ENCODE data around the gene INSYN1.

Gene INSYN1

GRCh38 chr15:73766598-73766997 is 13.4 kb upstream of the INSYN1 start:
- no peak overlapping the region for H3K9ac ChIP-seq
- H3K9me3 ChIP-seq (ENCODE audit: control insufficient read depth, low read length), result no peaks in the 10 kb centered on the region
- no peak overlapping the region for H2AFZ ChIP-seq
- H3K27ac ChIP-seq, result no peak overlapping the region
- H3K79me2 ChIP-seq, result no peaks in the 10 kb centered on the region
- H3K27me3 ChIP-seq (ENCODE audit: control insufficient read depth, insufficient read depth, low read length), result no peaks in the 10 kb centered on the region
- no peaks in the 10 kb centered on the region for H3K4me1 ChIP-seq
- TF ChIP-seq CTCF (IDR thresholded peaks at IDR 0.05), result no peak
- H3K4me3 ChIP-seq (ENCODE audit: low read depth, low read length), result no peak overlapping the region
- no peak overlapping the region for H3K4me2 ChIP-seq (ENCODE audit: low read length)
- H3K36me3 ChIP-seq (ENCODE audit: control insufficient read depth, insufficient read depth, low read length), result no peaks in the 10 kb centered on the region

GRCh38 chr15:73765778-73766177 is 12.6 kb upstream of the INSYN1 start:
- Histone ChIP-seq H3K4me1 (no peaks in the 10 kb centered on the region), H3K27ac (no peak overlapping the region), H3K79me2 (no peaks in the 10 kb centered on the region), H3K4me3 (ENCODE audit: low read depth, low read length) (no peak overlapping the region), H3K27me3 (ENCODE audit: control insufficient read depth, insufficient read depth, low read length) (no peaks in the 10 kb centered on the region), H2AFZ (no peak overlapping the region), H3K36me3 (ENCODE audit: control insufficient read depth, insufficient read depth, low read length) (no peaks in the 10 kb centered on the region), H3K9ac (no peak overlapping the region), H3K9me3 (ENCODE audit: control insufficient read depth, low read length) (no peaks in the 10 kb centered on the region), H3K4me2 (ENCODE audit: low read length) (no peak overlapping the region)
- TF ChIP-seq CTCF (IDR thresholded peaks at IDR 0.05), result no peak

- no peak for TF ChIP-seq CTCF (IDR thresholded peaks at IDR 0.05)
- Histone ChIP-seq H3K27me3 (ENCODE audit: control insufficient read depth, insufficient read depth, low read length) (no peaks in the 10 kb centered on the region), H3K4me3 (ENCODE audit: low read depth, low read length) (no peak overlapping the region), H3K9ac (no peak overlapping the region), H3K4me2 (ENCODE audit: low read length) (no peak overlapping the region), H2AFZ (no peak overlapping the region), H3K27ac (no peak overlapping the region), H3K4me1 (no peaks in the 10 kb centered on the region), H3K36me3 (ENCODE audit: control insufficient read depth, insufficient read depth, low read length) (no peaks in the 10 kb centered on the region), H3K79me2 (no peaks in the 10 kb centered on the region), H3K9me3 (ENCODE audit: control insufficient read depth, low read length) (no peaks in the 10 kb centered on the region)
Measured at GRCh38 chr15:73763931-73764330, 10.8 kb upstream of the INSYN1 start.

- Histone ChIP-seq H3K9ac (no peak overlapping the region), H3K9me3 (ENCODE audit: control insufficient read depth, low read length) (no peaks in the 10 kb centered on the region), H3K4me1 (no peaks in the 10 kb centered on the region), H3K27ac (no peak overlapping the region), H3K79me2 (no peaks in the 10 kb centered on the region), H2AFZ (no peak overlapping the region), H3K4me3 (ENCODE audit: low read depth, low read length) (no peak overlapping the region), H3K27me3 (ENCODE audit: control insufficient read depth, insufficient read depth, low read length) (no peaks in the 10 kb centered on the region), H3K36me3 (ENCODE audit: control insufficient read depth, insufficient read depth, low read length) (no peaks in the 10 kb centered on the region), H3K4me2 (ENCODE audit: low read length) (no peak overlapping the region)
- no peak for TF ChIP-seq CTCF (IDR thresholded peaks at IDR 0.05)
Measured at GRCh38 chr15:73760330-73761329, 7.5 kb upstream of the INSYN1 start.

Measured in parathyroid adenoma (tissue), 2 donors.